Epithelial cell of esophagus (primary cell): ENCODE data around the gene DIRAS3.
"Not testable (repeated sequence)": the region's sequence is repeated elsewhere in the genome, so short reads cannot be mapped to it uniquely, and the experiment has no call there.

Source experiments
- DNase-seq: peaks from one replicate; pipeline ENCODE4 v3.0.0; 2010; ENCODE audit warnings: low read depth
- H3K4me3 ChIP-seq: 2 replicates; pipeline ENCODE4 v1.5.1; 2011; ENCODE audit warnings: mild to moderate bottlenecking, low read length, control low read depth
- CTCF ChIP-seq: IDR thresholded peaks from 2 replicates; pipeline ENCODE4 v1.5.1; 2011; ENCODE audit warnings: low read depth, mild to moderate bottlenecking, low read length, control low read depth, inconsistent platforms; ENCODE audit not compliant: insufficient read depth; ENCODE audit errors: missing control alignments

Gene DIRAS3

GRCh38 chr1:68078647-68079046, 28.2 kb upstream of the DIRAS3 start:
- no peak overlapping the region for H3K4me3 ChIP-seq
- DNase-seq, result no peak
- no peak for TF ChIP-seq CTCF

GRCh38 chr1:68074472-68074871, 24.0 kb upstream of the DIRAS3 start:
- H3K4me3 ChIP-seq, result no peak overlapping the region
- no peak for DNase-seq
- no peak for TF ChIP-seq CTCF

GRCh38 chr1:68065766-68066165, 15.3 kb upstream of the DIRAS3 start:
- DNase-seq, result no peak
- H3K4me3 ChIP-seq, result no peak overlapping the region
- no peak for TF ChIP-seq CTCF

- DNase-seq, H3K4me3 ChIP-seq: not testable (repeated sequence)
These were observed 7.6 kb upstream of the DIRAS3 start for GRCh38 chr1:68058053-68058452.

- DNase-seq, result no peak
- no peak for TF ChIP-seq CTCF
- H3K4me3 ChIP-seq, result no peak overlapping the region
These were observed 7.1 kb upstream of the DIRAS3 start for GRCh38 chr1:68057564-68057963.

- no peak overlapping the region for H3K4me3 ChIP-seq
- no peak for TF ChIP-seq CTCF
- DNase-seq, result no peak
These were observed 6.6 kb upstream of the DIRAS3 start for GRCh38 chr1:68057050-68057449.

GRCh38 chr1:68051475-68051874, 1.0 kb upstream of the DIRAS3 start:
- peak; percentile 48 for TF ChIP-seq CTCF
- DNase-seq, result peak; percentile 70
- peak overlapping the region; percentile 26 for H3K4me3 ChIP-seq

GRCh38 chr1:68047659-68048026, 2.8 kb downstream of the DIRAS3 start:
- TF ChIP-seq CTCF, result no peak
- DNase-seq, result no peak
- no peak overlapping the region for H3K4me3 ChIP-seq
